ENCODE data around the gene MEAK7. TPM values are rescaled to one million over a fixed set of nuclear protein-coding genes. Genes with fewer than 3 reads are reported as not detected.

The MEAK7 gene
- total RNA-seq, 1 experiment from 2014 or later = 19.2 TPM

DNA sequence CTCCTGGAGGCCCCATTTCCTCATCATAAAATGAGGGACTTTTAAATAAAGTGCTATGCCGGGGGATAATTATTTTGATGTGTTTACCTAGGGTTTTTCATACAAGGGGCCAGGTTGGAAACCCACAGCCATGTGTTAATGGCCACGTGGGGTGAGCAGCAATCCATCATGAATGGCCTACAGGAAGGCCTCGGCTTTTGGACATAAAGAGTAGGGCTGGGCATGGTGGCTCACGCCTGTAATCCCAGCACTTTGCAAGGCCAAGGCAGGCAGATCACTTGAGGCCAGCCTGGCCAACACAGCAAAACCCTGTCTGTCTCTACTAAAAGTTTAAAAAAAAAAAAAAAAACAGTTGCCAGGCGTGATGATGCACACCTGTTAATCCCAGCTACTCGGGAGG is 40.3 kb downstream of the MEAK7 start:
- Histone ChIP-seq H3K27ac (ENCODE audit: low read length) (no peak overlapping the region), H3K27me3 (ENCODE audit: low read length) (no peaks in the 10 kb centered on the region), H3K9ac (ENCODE audit: low read length) (no peak overlapping the region), H3K4me2 (ENCODE audit: low read length) (no peak overlapping the region), H3K36me3 (ENCODE audit: low read depth, low read length) (peaks cover 9% of the 10 kb centered on the region), H4K20me1 (ENCODE audit: low read length) (no peaks in the 10 kb centered on the region), H3K4me3 (ENCODE audit: low read length) (no peak overlapping the region), H3K4me1 (ENCODE audit: insufficient read depth, low read length) (peaks cover 8% of the 10 kb centered on the region; the same call in 1 of the 2 replicates), H3K79me2 (ENCODE audit: low read length) (no peaks in the 10 kb centered on the region), H3K9me2 (replicated peaks; ENCODE audit: low read length) (no peaks in the 10 kb centered on the region), H3F3A (ENCODE audit: low read length, unreplicated experiment) (no peaks in the 10 kb centered on the region), H2AFZ (ENCODE audit: low read length) (no peak overlapping the region), H3K9me3 (ENCODE audit: low read length) (no peaks in the 10 kb centered on the region)
- intact Hi-C loops (cut with micrococcal nuclease) = no loop called here
- DNase-seq (no peak), ATAC-seq (no peak)
- no TSS peak for BruUV-seq (replicated peaks)
- ChIA-PET CTCF (no interaction called here), POLR2A (ENCODE audit: unreplicated experiment) (no interaction called here)
- TF ChIP-seq EZH2phosphoT487 (IDR thresholded peaks at IDR 0.05; ENCODE audit: borderline replicate concordance, low read length) (no peak), EZH2 (IDR thresholded peaks at IDR 0.05; ENCODE audit: low read length, unreplicated experiment) (no peak)
- TF ChIP-seq, protein P1, sequence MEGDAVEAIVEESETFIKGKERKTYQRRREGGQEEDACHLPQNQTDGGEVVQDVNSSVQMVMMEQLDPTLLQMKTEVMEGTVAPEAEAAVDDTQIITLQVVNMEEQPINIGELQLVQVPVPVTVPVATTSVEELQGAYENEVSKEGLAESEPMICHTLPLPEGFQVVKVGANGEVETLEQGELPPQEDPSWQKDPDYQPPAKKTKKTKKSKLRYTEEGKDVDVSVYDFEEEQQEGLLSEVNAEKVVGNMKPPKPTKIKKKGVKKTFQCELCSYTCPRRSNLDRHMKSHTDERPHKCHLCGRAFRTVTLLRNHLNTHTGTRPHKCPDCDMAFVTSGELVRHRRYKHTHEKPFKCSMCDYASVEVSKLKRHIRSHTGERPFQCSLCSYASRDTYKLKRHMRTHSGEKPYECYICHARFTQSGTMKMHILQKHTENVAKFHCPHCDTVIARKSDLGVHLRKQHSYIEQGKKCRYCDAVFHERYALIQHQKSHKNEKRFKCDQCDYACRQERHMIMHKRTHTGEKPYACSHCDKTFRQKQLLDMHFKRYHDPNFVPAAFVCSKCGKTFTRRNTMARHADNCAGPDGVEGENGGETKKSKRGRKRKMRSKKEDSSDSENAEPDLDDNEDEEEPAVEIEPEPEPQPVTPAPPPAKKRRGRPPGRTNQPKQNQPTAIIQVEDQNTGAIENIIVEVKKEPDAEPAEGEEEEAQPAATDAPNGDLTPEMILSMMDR (conservative IDR thresholded peaks at IDR 0.05; ENCODE audit: low read depth, low read length) = no peak

- TF ChIP-seq, protein P1 (conservative IDR thresholded peaks at IDR 0.05; ENCODE audit: low read depth, low read length) = no peak
- TF ChIP-seq EZH2 (IDR thresholded peaks at IDR 0.05; ENCODE audit: low read length, unreplicated experiment) (no peak), EZH2phosphoT487 (IDR thresholded peaks at IDR 0.05; ENCODE audit: borderline replicate concordance, low read length) (no peak)
- ATAC-seq = no peak
- Histone ChIP-seq H3K9ac (ENCODE audit: low read length) (no peak overlapping the region), H3K27ac (ENCODE audit: low read length) (no peak overlapping the region), H3F3A (ENCODE audit: low read length, unreplicated experiment) (no peaks in the 10 kb centered on the region), H3K9me3 (ENCODE audit: low read length) (no peaks in the 10 kb centered on the region), H2AFZ (ENCODE audit: low read length) (no peak overlapping the region), H3K79me2 (ENCODE audit: low read length) (no peaks in the 10 kb centered on the region), H3K4me2 (ENCODE audit: low read length) (no peak overlapping the region), H3K4me3 (ENCODE audit: low read length) (no peak overlapping the region), H3K36me3 (ENCODE audit: low read depth, low read length) (peaks cover 9% of the 10 kb centered on the region), H3K9me2 (replicated peaks; ENCODE audit: low read length) (no peaks in the 10 kb centered on the region), H3K27me3 (ENCODE audit: low read length) (no peaks in the 10 kb centered on the region), H3K4me1 (ENCODE audit: insufficient read depth, low read length) (peaks cover 8% of the 10 kb centered on the region; the same call in 1 of the 2 replicates), H4K20me1 (ENCODE audit: low read length) (no peaks in the 10 kb centered on the region)
- BruUV-seq (replicated peaks) = no TSS peak
- ChIA-PET CTCF (no interaction called here), POLR2A (ENCODE audit: unreplicated experiment) (no interaction called here)
- DNase-seq = no peak
- intact Hi-C loops (cut with micrococcal nuclease) = no loop called here
Measured at GRCh38 chr16:84463221-84463620, 41.2 kb downstream of the MEAK7 start.

- no TSS peak for BruUV-seq (replicated peaks)
- Histone ChIP-seq H3K27ac (ENCODE audit: low read length) (no peak overlapping the region), H3K79me2 (ENCODE audit: low read length) (no peaks in the 10 kb centered on the region), H3K4me1 (ENCODE audit: insufficient read depth, low read length) (peaks cover 8% of the 10 kb centered on the region; the same call in 1 of the 2 replicates), H3K4me3 (ENCODE audit: low read length) (no peak overlapping the region), H3K9ac (ENCODE audit: low read length) (no peak overlapping the region), H3K9me2 (replicated peaks; ENCODE audit: low read length) (no peaks in the 10 kb centered on the region), H3K4me2 (ENCODE audit: low read length) (no peak overlapping the region), H3K27me3 (ENCODE audit: low read length) (no peaks in the 10 kb centered on the region), H3F3A (ENCODE audit: low read length, unreplicated experiment) (no peaks in the 10 kb centered on the region), H2AFZ (ENCODE audit: low read length) (no peak overlapping the region), H4K20me1 (ENCODE audit: low read length) (no peaks in the 10 kb centered on the region), H3K9me3 (ENCODE audit: low read length) (no peaks in the 10 kb centered on the region), H3K36me3 (ENCODE audit: low read depth, low read length) (peaks cover 2% of the 10 kb centered on the region)
- ATAC-seq (peak; percentile 71), DNase-seq (peak; percentile 44)
- TF ChIP-seq EZH2phosphoT487 (IDR thresholded peaks at IDR 0.05; ENCODE audit: borderline replicate concordance, low read length) = no peak
- TF ChIP-seq EZH2 (IDR thresholded peaks at IDR 0.05; ENCODE audit: low read length, unreplicated experiment) = no peak
- TF ChIP-seq, protein P1 (conservative IDR thresholded peaks at IDR 0.05; ENCODE audit: low read depth, low read length) = no peak
- CTCF ChIA-PET = no interaction called here
- intact Hi-C loops (cut with micrococcal nuclease) = no loop called here
- POLR2A ChIA-PET (ENCODE audit: unreplicated experiment) = interaction anchor here (0.6 kb wide), 1 partner anchor 26 kb away, joined by 5 read pairs; no protein-coding TSS in a partner anchor
Measured at GRCh38 chr16:84462296-84463210, 41.9 kb downstream of the MEAK7 start.
